GM18505 (cell line): Measurements from ENCODE around the gene EGF.
"Not testable (repeated sequence)": the region's sequence is repeated elsewhere in the genome, so short reads cannot be mapped to it uniquely, and the experiment has no call there.

Experiments used
- ATAC-seq: cut with Tn5 transposase; IDR thresholded peaks from one replicate; pipeline ENCODE4 v1.9.1; 2021; ENCODE audit not compliant: unreplicated experiment
- POLR2A ChIP-seq: IDR thresholded peaks from 4 replicates; pipeline ENCODE4 v1.6.1; 2011; ENCODE audit warnings: borderline replicate concordance; ENCODE audit not compliant: insufficient read depth, insufficient read length; ENCODE audit errors: extremely low read depth

The EGF gene

GRCh38 chr4:109912706-109913595 is at the start of gene EGF:
EGF (plus strand) TSS chr4:109912883; CDS start chr4:109913336, 453 bp downstream.
- peak; percentile 56 for ATAC-seq
- TF ChIP-seq POLR2A: no peak

DNA sequence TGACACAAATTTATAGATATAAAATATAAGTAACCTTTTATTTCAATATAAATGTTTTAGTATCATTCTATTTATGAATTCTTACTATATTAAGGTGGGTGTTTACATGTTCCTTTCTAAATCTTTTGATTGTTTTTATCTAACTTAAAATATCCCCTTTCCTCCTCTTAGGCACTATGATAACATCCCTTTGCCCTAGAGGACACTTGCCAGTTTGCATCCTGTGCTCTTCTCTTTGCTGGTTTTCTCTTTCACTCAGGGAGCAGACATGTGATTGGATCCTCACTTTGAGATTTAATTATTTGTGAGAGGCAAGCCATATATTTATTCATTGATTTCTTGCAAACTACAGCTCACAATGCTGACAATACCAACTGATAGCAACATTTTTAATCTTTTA is 48.5 kb upstream of the EGF start:
- no peak for ATAC-seq
- no peak for TF ChIP-seq POLR2A

- no peak for TF ChIP-seq POLR2A
- no peak for ATAC-seq
Measured at GRCh38 chr4:109870061-109870460, 42.6 kb upstream of the EGF start.

- TF ChIP-seq POLR2A: no peak
- no peak for ATAC-seq
Measured at GRCh38 chr4:109872065-109872464, 40.6 kb upstream of the EGF start.

GRCh38 chr4:109872950-109873656 is 39.6 kb upstream of the EGF start:
- TF ChIP-seq POLR2A: no peak
- ATAC-seq: no peak

- no peak for ATAC-seq
- TF ChIP-seq POLR2A: no peak
Measured at GRCh38 chr4:109873791-109874514, 38.7 kb upstream of the EGF start.

GRCh38 chr4:109875106-109875505 is 37.6 kb upstream of the EGF start:
- no peak for TF ChIP-seq POLR2A
- ATAC-seq: no peak

- not testable (repeated sequence) for ATAC-seq
Measured at GRCh38 chr4:109875553-109875952, 37.1 kb upstream of the EGF start.

DNA sequence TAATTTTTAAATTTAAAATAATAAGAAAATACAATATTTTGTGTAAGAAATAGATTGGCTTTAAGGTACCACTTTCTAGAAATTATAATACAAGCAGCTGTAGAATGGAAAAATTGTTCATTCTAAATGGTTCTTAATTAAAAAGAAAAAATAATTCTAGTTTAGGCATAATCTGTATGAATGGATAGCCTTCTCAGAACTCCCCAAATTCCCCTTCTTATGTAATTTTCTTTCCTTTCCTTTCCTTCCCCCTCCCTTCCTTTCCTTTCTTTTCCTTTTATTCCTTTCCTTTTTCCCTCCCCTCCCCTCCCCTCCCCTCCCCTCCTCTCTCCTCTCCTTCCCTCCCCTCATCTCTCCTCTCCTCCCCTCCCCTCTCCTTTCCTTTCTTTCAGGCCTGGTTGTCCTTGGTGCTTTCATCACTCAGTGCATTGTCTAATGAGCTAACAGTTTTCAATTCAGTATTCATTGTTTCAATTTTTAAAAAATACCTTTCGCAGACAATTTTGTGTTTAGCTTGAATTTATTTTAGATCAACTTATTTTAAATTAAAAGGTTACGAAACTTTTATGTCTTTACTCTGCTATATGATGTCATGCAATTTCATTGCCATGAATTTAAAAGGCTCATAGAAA is 35.9 kb upstream of the EGF start:
- no peak for TF ChIP-seq POLR2A
- ATAC-seq: no peak

GRCh38 chr4:109877400-109877799 is 35.3 kb upstream of the EGF start:
- TF ChIP-seq POLR2A: no peak
- ATAC-seq: peak; percentile 90

DNA sequence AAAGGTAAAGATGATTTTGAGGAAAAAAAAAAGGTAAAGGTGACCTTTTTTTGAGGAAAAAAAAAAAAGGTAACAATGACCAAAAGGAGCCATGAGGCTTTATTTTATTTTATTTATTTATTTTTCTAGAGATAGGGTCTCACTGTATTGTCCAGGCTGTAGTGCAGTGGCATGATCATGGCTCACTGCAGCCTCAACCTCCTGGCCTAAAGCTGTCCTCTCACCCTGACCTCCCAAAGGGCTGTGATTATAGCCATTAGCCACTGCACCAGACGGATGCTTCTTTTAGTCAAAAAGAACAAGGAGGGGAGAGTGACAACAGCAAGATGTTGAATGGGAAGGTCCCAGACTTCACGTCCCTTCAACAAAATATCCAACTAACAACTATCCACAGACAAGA is 34.3 kb upstream of the EGF start:
- no peak for TF ChIP-seq POLR2A
- no peak for ATAC-seq

GRCh38 chr4:109879081-109879480 is 33.6 kb upstream of the EGF start:
- TF ChIP-seq POLR2A: no peak
- no peak for ATAC-seq
